Germinal center (tissue), 1 donor: ENCODE results near the gene ZNF410.
"Not testable (repeated sequence)": the region's sequence is repeated elsewhere in the genome, so short reads cannot be mapped to it uniquely, and the experiment has no call there.

Source experiments
- DNase-seq: peaks from one replicate; pipeline ENCODE4 v3.0.0; 2012; ENCODE audit warnings: mixed read lengths, low spot score

The ZNF410 gene

DNA sequence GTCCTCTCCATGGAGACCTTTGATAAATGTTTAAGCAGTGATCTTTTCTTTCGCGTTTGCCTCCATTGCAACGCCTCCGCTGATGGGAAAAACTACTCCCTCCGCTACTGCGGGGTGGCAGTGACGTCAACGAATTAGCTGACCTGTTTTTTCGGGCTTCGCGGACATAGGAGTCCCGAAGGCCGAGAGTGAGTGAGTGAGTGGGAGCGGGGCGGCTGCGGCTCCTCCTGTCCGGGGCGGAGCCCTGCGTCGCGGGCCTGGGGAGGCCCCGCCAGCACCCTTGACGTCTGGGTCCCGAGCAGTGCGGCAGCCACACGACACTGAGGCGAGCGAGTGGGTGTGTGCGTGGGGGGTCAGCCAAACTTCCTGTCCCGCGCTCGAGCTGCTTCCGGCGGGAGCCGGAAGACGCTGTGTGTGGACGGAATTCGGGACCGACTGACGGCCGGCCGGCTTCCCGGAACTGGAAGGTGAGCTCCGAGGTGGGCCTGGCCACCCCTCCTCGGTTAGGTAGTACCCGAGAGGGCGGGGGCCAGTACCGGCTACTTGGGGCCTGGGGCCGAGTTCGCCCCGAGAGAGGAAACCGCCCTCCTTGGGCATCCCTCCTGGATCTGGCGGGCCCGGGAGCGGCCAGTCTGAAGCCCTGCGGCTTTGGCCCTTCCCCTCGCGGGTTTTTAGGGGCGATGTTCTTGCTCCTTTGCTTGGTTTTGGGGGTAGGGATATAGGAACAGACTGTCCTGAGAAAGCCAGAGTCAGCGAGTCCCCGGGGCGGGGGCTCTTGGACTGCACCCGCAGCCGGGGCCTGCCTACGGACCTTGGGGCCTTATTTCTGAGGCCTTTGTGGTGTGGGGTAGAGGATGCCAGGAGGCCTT, at the start of gene ZNF410:
Gene ZNF410, plus strand, starts transcription at position 411 of the 869 bp plus-strand sequence. CDS start 5,317 bp downstream, outside the sequence.
- peak; percentile 87 for DNase-seq

DNA sequence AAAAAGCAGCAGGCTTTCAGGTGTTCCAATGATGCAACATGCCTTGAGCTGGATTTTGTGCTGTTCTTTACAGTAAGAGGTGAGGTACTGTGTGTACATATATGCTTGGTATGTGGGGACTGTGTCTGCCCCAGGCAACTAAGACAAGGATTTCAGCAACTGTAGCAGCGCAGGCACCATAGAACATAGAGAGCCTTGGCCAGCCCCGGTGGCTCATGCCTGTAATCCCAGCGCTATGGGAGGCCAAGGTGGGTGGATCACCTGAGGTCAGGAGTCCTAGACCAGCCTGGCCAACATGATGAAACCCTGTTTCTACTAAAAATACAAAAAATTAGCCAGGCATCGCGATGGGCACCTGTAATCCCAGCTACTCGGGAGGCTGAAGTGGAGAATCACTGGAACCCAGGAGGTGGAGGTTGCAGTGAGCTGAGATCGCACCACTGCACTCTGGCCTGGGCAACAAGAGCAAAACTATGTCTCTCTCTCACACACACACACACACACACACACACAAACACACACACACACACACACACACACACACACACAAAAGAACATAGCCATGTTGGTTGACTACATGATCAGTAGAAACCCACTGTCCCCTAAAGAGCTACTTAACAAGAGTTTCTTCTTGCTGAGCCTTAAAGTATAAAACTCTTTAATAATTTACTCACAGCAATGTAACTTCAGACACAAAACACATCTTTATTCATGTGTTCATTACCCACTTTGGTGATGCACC, 48.2 kb upstream of the ZNF410 start:
- DNase-seq = not testable (repeated sequence)

GRCh38 chr14:73842201-73842600, 44.5 kb upstream of the ZNF410 start:
- no peak for DNase-seq

- no peak for DNase-seq
Observed at GRCh38 chr14:73842851-73843250, 43.8 kb upstream of the ZNF410 start.

- DNase-seq = no peak
Observed at GRCh38 chr14:73843296-73843695, 43.4 kb upstream of the ZNF410 start.

DNA sequence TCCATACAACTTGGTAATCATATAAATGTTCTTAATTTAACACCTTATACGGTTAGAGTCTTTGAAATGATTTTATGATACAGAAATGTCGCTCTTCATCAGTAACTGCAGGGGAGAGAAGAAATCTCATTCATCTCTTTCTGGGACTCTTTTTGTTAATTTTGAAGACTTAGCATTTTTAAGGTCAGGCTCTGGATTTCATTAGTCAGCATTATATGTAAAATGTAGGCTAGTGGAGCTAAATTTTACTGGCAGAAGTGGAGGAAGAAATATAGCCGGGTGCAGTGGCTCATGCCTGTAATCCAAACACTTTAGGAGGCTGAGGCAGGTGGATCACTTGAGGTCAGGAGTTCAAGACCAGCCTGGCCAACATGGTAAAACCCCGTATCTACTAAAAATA, 39.7 kb upstream of the ZNF410 start:
- no peak for DNase-seq

DNA sequence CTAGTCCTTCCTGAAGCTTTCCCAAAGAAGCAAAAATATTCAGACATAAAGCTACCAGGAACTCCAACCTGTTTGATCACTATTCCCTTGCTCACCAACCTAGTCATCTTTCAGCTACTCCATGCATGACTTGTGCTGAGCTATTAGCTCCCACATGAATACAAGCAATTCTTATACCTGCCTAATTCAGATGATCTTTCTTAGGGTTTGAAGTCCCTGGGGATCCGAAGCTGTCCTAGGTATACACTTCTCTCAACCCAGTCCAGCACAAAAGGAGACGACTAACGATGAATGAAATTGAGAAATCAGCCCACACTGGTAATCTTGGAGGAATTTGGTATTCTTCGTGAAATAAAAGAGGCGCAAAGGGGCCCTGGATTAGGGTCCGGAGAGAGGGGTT, 35.7 kb upstream of the ZNF410 start:
- DNase-seq = no peak

GRCh38 chr14:73851567-73852382, 34.9 kb upstream of the ZNF410 start, which contains the start of gene PTGR2:
Gene PTGR2 (plus strand): TSS chr14:73851831. CDS start chr14:73858863, 7,032 bp downstream.
- peak; percentile 96 for DNase-seq

- DNase-seq = no peak
Observed at GRCh38 chr14:73859145-73859544, 27.5 kb upstream of the ZNF410 start.

DNA sequence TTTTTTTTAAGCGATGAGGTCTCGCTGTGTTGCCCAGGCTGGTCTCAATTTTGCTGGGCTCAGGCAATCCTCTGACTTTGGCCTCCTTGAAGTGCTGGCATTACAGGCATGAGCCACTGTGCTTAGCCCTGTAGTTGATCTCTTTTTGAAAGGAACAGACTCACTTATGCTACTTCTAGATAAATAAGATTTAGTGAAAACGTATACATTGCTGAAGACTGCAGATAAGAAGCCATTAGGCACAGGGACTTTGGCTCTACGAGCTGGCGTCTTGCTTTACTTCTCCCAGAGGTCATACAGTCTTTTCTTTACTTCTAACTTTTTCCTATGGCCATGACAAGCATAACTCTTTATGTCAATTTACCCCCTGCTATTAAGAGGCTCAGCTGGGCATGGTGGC, 25.6 kb upstream of the ZNF410 start:
- no peak for DNase-seq

- DNase-seq = no peak
Observed at GRCh38 chr14:73862480-73862879, 24.2 kb upstream of the ZNF410 start.

DNA sequence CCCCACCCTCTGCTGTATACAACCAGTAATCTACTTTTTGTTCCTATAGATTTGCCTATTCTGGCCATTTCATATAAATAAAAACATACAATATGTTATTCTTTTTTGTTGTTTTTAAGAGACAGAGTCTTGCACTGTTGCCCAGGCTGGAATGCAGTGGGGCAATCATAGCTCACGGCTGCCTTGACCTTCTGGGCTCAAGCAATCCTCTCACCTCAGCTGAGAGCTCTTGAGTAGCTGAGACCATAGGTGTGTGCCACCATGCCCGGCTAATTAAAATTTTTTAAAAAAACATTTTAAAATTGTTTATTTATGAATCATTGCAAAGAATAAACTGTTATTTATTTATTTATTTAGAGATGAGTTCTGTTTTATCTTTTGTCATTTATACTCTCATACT, 23.4 kb upstream of the ZNF410 start:
- no peak for DNase-seq

GRCh38 chr14:73865534-73866113, 21.0 kb upstream of the ZNF410 start:
- no peak for DNase-seq

- DNase-seq = not testable (repeated sequence)
Observed at GRCh38 chr14:73869754-73870153, 16.9 kb upstream of the ZNF410 start.

GRCh38 chr14:73870525-73871235, 16.0 kb upstream of the ZNF410 start:
- DNase-seq = no peak

DNA sequence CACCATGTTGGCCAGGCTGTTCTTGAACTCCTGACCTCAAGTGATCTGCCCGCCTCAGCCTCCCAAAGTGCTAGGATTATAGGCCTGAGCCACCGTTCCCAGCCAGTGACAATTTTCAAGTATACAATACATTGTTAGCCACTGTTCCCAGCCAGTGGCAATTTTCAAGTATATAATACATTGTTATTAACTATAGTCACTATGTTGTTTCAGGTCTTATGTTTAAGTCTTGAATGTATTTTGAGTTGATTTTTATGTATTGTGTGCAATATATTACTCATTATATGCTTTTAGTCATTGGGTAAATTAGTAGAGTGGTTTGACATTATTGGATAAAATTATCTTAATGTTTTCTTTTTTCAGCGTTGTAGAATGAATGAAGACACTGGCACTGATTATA, 13.0 kb upstream of the ZNF410 start:
- DNase-seq = no peak

GRCh38 chr14:73877790-73878189, 8.9 kb upstream of the ZNF410 start:
- DNase-seq = no peak

- DNase-seq = no peak
Observed at GRCh38 chr14:73878436-73878835, 8.2 kb upstream of the ZNF410 start.

DNA sequence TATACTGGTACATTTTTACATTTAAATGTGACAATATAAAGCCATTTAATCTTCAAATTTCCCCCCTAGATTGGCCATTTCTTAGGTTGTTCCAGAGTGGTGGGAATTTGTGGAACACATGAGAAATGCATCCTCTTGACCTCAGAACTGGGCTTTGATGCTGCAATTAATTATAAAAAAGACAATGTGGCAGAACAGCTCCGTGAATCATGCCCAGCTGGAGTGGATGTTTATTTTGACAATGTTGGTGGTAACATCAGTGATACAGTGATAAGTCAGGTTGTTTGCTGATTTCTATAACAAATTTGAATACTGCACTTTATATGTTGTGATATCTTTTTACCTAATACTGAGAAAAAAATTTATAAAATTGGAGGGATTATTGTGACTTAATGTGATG, 7.6 kb upstream of the ZNF410 start:
- DNase-seq = no peak

- no peak for DNase-seq
Observed at GRCh38 chr14:73884438-73885190, 2.0 kb upstream of the ZNF410 start.

- no peak for DNase-seq
Observed at GRCh38 chr14:73887318-73887616, 608 bp downstream of the ZNF410 start.
